ENCODE measurements around the gene AGPAT1.
"Not testable (repeated sequence)": the region's sequence is repeated elsewhere in the genome, so short reads cannot be mapped to it uniquely, and the experiment has no call there.

The AGPAT1 gene, protein sequence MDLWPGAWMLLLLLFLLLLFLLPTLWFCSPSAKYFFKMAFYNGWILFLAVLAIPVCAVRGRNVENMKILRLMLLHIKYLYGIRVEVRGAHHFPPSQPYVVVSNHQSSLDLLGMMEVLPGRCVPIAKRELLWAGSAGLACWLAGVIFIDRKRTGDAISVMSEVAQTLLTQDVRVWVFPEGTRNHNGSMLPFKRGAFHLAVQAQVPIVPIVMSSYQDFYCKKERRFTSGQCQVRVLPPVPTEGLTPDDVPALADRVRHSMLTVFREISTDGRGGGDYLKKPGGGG

DNA sequence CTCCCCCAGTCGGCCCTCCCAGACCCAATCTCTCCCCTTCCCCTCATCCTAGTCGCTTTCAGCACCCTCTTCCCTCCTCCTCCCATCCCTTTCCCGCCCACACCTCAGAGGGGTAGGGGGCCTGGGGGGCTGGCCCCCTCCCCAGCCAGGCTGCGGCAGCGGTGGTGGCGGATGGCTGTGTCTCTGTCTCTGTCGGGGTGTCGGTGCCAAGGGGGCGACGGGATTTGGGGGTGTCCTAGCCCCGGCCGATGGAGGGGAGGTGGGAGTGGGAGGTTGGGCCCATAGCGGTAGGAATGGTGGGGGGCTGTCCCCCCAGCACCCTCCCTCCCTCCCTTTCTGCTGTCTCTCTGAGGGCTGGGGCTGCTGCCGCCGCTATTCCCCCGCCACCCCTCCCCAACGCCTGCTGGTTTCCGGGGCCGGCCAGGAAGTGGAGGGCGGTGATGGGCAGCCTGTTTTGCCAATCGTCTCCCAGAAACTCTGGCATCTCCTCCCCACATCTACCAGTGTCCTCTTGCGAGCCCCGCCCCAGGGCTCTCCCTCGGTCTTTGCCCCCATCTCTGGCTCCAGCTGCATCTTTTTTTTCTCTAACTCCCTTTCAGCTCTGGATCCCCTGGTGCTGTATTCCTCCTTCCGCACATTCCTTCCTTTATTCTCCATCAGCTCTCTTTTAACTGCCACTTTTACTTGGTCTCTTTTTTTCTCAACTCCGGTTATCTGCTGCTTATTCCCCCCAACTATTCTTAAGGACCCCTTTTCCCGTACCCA is at the start of gene AGPAT1:
AGPAT1 (minus strand) TSS at position 374 of the 765 bp plus-strand sequence. CDS start 4,588 bp downstream, outside the sequence.
- peak; percentile 95 to 97 for DNase-seq (ENCODE audit: low read depth in 2 of 2)

- no peak for DNase-seq (ENCODE audit: low read depth in 2 of 2)
These were observed 48.8 kb upstream of the AGPAT1 start for GRCh38 chr6:32224696-32225095.

- no peak for DNase-seq (ENCODE audit: low read depth in 2 of 2)
These were observed 47.7 kb upstream of the AGPAT1 start, which contains the start of gene NOTCH4 for GRCh38 chr6:32223258-32224235. TSS of gene NOTCH4 (minus strand) at chr6:32224067. CDS start at chr6:32223928, 139 bp downstream.

GRCh38 chr6:32222333-32223230 is 46.7 kb upstream of the AGPAT1 start:
- no peak for DNase-seq (ENCODE audit: low read depth in 2 of 2)

- DNase-seq (ENCODE audit: low read depth in 2 of 2): no peak
These were observed 44.1 kb upstream of the AGPAT1 start for GRCh38 chr6:32220021-32220420.

DNA sequence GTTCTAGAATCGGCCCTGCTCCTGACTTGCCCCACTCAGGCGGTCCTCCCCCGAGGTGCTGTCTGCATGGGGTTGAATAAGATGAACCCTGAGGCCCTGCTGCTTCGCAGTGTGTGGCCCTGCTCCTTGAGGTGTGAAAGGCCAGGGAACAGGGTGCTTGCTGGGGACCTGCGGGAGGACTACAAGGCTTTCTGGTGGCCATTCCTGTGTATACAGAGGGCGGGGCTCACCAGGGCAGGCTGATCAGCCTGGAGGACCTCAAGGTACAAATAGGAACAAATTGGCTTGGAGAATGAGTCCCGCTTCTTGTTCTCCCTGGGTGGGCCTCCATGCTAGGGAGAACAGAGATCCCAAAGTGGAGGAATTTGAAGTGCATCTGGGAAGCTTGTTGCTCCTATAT is 42.3 kb upstream of the AGPAT1 start:
- no peak for DNase-seq (ENCODE audit: low read depth in 2 of 2)

GRCh38 chr6:32216998-32217397 is 41.1 kb upstream of the AGPAT1 start:
- DNase-seq (ENCODE audit: low read depth in 2 of 2): no peak

DNA sequence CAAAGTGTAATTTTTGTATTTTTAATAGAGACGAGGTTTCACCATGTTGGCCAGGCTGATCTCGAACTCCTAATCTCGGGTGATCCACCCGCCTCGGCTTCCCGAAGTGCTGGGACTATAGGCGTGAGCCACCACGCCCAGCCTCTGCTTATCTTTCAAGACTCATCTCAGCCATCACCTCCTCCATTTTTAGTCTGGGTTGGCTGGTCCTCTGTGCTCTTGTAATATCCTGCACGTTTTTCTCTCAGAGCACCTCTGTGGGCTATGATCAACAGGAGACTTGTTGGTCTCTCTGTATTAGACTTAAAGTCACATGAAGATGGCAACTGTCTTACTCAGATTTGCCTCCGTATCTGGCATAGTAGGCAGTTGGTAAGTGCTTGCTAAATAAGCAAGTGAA is 40.4 kb upstream of the AGPAT1 start:
- DNase-seq (ENCODE audit: low read depth in 2 of 2): no peak

- DNase-seq (ENCODE audit: low read depth in 2 of 2): no peak
These were observed 39.7 kb upstream of the AGPAT1 start for GRCh38 chr6:32215617-32216016.

GRCh38 chr6:32214126-32214525 is 38.2 kb upstream of the AGPAT1 start:
- DNase-seq (ENCODE audit: low read depth in 2 of 2): no peak

GRCh38 chr6:32213649-32214048 is 37.8 kb upstream of the AGPAT1 start:
- DNase-seq (ENCODE audit: low read depth in 2 of 2): no peak

DNA sequence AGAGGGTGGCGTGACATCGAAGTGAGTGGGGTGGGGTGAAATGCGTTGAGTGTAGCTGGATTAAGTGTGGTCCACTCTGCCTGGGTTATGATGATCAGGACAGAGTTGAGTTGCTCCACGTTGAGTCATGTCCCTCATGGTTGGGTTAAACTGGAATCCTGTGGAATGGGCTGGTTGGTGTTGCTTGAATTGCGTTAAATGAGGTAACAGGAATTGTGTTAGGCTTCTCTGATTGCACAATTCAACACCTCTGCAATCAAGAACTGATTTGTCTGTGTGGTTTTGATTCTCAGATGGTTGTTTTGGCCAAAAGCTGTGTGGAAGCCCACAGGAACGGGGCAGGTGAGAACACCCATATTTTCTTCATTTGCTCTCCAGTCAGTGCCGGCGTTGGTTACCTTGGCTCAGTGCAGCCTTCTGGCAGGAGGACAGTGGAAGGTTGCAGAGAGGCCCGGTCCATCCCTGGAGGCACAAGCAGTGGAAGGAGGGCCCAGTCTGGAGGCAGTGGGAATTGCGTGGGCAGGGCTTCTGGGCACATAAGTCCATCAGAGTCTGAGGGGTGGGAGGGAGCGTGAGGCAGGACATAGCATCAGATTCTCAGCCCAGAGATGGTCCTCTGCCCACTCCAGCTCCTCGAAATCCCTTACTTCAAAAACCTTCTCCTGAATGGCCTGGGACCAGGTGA is 36.3 kb upstream of the AGPAT1 start:
- no peak for DNase-seq (ENCODE audit: low read depth in 2 of 2)

GRCh38 chr6:32211432-32211831 is 35.5 kb upstream of the AGPAT1 start:
- not testable (repeated sequence) for DNase-seq (ENCODE audit: low read depth in 2 of 2)

DNA sequence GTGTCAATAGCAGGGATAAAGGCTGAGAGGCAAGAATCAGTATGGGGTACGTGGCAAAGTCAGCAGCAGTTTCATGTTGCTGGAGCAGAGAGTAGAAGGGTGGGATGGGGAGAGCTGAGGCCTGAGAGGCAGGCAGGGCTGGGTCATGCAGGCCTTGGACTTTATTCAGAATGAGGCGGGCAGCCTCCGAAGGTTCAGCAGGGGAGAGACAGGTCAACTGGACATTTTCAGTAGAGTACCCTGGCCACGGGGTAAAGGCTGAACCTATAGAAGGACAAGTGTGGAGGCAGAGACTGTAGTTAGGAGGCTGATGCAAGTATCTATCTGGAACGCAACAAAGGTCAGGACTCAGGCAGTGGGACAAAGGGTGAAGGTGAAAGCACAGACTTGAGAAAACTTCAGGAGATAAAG is 34.3 kb upstream of the AGPAT1 start:
- DNase-seq (ENCODE audit: low read depth in 2 of 2): no peak

- no peak for DNase-seq (ENCODE audit: low read depth in 2 of 2)
These were observed 33.1 kb upstream of the AGPAT1 start for GRCh38 chr6:32208996-32209395.

DNA sequence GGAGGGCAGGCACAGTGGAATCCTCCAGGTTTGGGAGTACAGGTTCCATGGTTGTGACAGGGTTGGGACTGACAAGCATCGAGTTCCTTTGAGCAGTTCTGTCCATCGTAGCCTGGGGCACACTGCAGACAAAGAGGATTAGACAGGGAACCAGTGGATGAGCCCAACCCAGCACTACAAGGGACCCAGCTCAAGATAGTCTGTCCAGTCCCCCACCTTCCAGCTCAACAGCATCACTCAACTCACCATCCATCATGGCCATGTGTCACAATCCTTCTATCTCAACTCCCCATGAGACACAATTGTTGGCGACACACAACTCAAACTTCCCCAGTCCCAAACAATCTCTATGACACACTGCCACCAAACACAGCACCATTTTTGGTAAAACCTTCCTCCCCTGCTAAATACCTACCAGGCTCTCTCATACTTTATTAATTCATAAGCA is 28.4 kb upstream of the AGPAT1 start:
- no peak for DNase-seq (ENCODE audit: low read depth in 2 of 2)

- no peak for DNase-seq (ENCODE audit: low read depth in 2 of 2)
These were observed 27.8 kb upstream of the AGPAT1 start for GRCh38 chr6:32203426-32204267.

DNA sequence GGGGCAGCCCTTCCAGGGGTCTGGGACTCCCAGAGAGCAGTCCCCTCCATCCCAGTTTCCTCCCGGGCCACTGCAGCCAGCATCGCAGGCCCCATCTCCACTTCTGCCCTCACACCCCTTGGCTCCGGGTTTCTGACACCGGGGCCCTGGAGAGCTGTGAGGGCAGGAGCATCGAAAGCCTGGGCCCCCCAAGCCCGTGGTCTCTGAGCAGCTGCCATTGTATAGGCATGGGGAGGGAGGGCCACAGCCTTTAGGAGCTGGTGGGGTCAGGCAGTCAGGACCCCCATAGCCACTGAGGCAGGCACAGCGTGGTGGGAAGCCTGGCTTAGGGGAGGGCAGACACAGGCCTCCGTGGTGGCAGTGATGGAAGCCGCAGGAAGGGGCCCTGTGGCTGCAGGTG is 26.3 kb upstream of the AGPAT1 start:
- no peak for DNase-seq (ENCODE audit: low read depth in 2 of 2)
